ENCODE data around the gene USP10. TPM values are rescaled to one million over a fixed set of nuclear protein-coding genes. Genes with fewer than 3 reads are reported as not detected.

Gene USP10
- total RNA-seq, 1 experiment from 2014 or later: 203 TPM

DNA sequence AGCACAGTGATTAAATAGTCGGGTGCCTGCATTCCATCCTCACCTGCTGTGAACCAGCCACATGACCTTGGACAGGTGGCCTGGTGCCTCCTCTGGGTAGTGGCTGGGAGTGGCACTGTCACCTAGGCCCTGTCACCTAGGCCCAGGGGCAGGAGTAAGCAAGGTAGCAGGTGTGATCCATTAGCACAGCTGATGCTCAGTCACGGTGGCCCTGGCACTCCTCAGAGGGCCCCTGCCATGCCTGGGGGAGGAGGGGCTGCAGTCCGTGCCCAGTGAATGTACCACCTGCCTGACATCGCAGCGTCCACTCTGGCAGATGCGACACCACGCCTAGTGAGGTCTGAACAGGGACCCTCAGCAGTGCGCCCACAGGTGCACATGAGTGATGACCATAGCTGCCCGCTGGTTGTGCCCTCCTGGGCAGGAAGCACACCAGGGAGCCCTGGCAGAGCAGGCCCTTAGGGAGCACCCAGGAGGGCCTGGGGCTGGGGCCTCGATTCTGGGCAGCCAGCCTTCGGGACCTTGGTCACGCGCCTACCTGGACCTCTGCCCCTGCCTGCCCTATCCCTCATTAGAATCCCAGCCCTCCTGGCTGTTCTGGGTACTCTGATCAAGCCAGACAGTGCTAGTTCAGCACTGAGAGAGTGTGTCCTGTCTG lies 86.9 kb downstream of the USP10 start:
- no peak overlapping the region for H3K4me2 ChIP-seq (ENCODE audit: insufficient read depth, insufficient read length, low read length)
- no peak overlapping the region for H2AK5ac ChIP-seq (ENCODE audit: insufficient read length, low read length)
- no peak overlapping the region for H3K56ac ChIP-seq (ENCODE audit: insufficient read length, low read depth, low read length)
- H3K18ac ChIP-seq (ENCODE audit: insufficient read length, low read depth, low read length): no peak overlapping the region
- TF ChIP-seq, protein P1, sequence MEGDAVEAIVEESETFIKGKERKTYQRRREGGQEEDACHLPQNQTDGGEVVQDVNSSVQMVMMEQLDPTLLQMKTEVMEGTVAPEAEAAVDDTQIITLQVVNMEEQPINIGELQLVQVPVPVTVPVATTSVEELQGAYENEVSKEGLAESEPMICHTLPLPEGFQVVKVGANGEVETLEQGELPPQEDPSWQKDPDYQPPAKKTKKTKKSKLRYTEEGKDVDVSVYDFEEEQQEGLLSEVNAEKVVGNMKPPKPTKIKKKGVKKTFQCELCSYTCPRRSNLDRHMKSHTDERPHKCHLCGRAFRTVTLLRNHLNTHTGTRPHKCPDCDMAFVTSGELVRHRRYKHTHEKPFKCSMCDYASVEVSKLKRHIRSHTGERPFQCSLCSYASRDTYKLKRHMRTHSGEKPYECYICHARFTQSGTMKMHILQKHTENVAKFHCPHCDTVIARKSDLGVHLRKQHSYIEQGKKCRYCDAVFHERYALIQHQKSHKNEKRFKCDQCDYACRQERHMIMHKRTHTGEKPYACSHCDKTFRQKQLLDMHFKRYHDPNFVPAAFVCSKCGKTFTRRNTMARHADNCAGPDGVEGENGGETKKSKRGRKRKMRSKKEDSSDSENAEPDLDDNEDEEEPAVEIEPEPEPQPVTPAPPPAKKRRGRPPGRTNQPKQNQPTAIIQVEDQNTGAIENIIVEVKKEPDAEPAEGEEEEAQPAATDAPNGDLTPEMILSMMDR (conservative IDR thresholded peaks at IDR 0.05): no peak
- no peak overlapping the region for H3K4ac ChIP-seq (ENCODE audit: low read depth, low read length)
- no peak overlapping the region for H4K8ac ChIP-seq (replicated peaks; ENCODE audit: insufficient read length, low read depth, low read length)
- Mint-ChIP-seq H3K4me3 (no peak overlapping the region), H3K27ac (no peak overlapping the region), H3K4me1 (no peaks in the 10 kb centered on the region), H3K27me3 (ENCODE audit: low read depth) (no peaks in the 10 kb centered on the region), H3K36me3 (ENCODE audit: insufficient read depth in 1 of 3, low read depth in 3 of 3) (no peaks in the 10 kb centered on the region), H3K9me3 (no peaks in the 10 kb centered on the region)
- no peak overlapping the region for H2BK120ac ChIP-seq (ENCODE audit: low read depth, low read length, poor library complexity, severe bottlenecking)
- H4K20me1 ChIP-seq (ENCODE audit: control insufficient read depth, insufficient read depth, insufficient read length): no peaks in the 10 kb centered on the region
- no peak overlapping the region for H3K9ac ChIP-seq (ENCODE audit: extremely low read depth, insufficient read length, low read length)
- no peaks in the 10 kb centered on the region for H3K79me2 ChIP-seq (ENCODE audit: insufficient read depth, low read length)
- no peak overlapping the region for H2BK12ac ChIP-seq (ENCODE audit: insufficient read length, low read depth, low read length)
- H2AFZ ChIP-seq (ENCODE audit: low read length): no peak overlapping the region
- no peak overlapping the region for H3K14ac ChIP-seq (ENCODE audit: insufficient read depth, low read length)
- no peak overlapping the region for H2BK20ac ChIP-seq (ENCODE audit: low read depth, low read length, poor library complexity, severe bottlenecking)
- H2BK15ac ChIP-seq (ENCODE audit: low read depth, low read length): no peak overlapping the region
- no peaks in the 10 kb centered on the region for H3K9me3 ChIP-seq (ENCODE audit: control insufficient read depth, low read depth, low read length)
- H3K27me3 ChIP-seq (ENCODE audit: insufficient read depth, low read length): no peaks in the 10 kb centered on the region
- no CpG with 5 or more reads among the region's 13 CpGs for WGBS (ENCODE audit: extremely low coverage, insufficient read length, low lambda C conversion rate)
- no peaks in the 10 kb centered on the region for H3K4me1 ChIP-seq (ENCODE audit: insufficient read depth, low read length)
- DNase-seq: no peak
- H3K79me1 ChIP-seq (ENCODE audit: insufficient read depth, low read depth, low read length, poor library complexity, severe bottlenecking): no peaks in the 10 kb centered on the region
- no peak overlapping the region for H4K91ac ChIP-seq (ENCODE audit: insufficient read length, low read depth, low read length)
- H4K5ac ChIP-seq (ENCODE audit: insufficient read length, low read depth, low read length): no peak overlapping the region
- no peak overlapping the region for H3K23ac ChIP-seq (ENCODE audit: insufficient read length, low read depth, low read length)
- H3K23me2 ChIP-seq (ENCODE audit: insufficient read length, low read depth, low read length, poor library complexity, severe bottlenecking): no peaks in the 10 kb centered on the region
- no peak overlapping the region for H2BK5ac ChIP-seq (ENCODE audit: insufficient read length, low read length)
- H3T11ph ChIP-seq (ENCODE audit: low read length): no peak overlapping the region
- no peak overlapping the region for H3K27ac ChIP-seq (ENCODE audit: insufficient read length, low read depth, low read length)

Data from H9 (cell line).